ENCODE measurements around the gene VWF. TPM values are rescaled to one million over a fixed set of nuclear protein-coding genes. Genes with fewer than 3 reads are reported as not detected.

Gene VWF
- total RNA-seq, 4 donors from 2014 or later, result 94.3 to 261 (median 162) TPM

- Histone ChIP-seq H3K27me3 (no peaks in the 10 kb centered on the region), H3K27ac (no peak overlapping the region), H3K36me3 (no peaks in the 10 kb centered on the region), H3K9me3 (no peaks in the 10 kb centered on the region), H3K4me1 (peaks cover 0 to 42% (median 10%) of the 10 kb centered on the region in 3 donors), H3K4me3 (no peak overlapping the region)
- no peak for ATAC-seq
- TF ChIP-seq CTCF (IDR thresholded peaks at IDR 0.05), result no peak
- no peak for TF ChIP-seq POLR2AphosphoS5 (IDR thresholded peaks at IDR 0.05)
- no peak for TF ChIP-seq EP300 (IDR thresholded peaks at IDR 0.05)
- no peak for TF ChIP-seq POLR2A (IDR thresholded peaks at IDR 0.05)
- 90 to 98% methylated on average over 2 to 4 of the region's 4 CpGs for WGBS, 2 donors (ENCODE audit: low coverage in 1 of 2)
Measured at GRCh38 chr12:6095269-6095668, 29.2 kb downstream of the VWF start.

GRCh38 chr12:6093764-6094163, 30.7 kb downstream of the VWF start:
- H3K9me3 ChIP-seq, result no peaks in the 10 kb centered on the region
- no peaks in the 10 kb centered on the region for H3K27me3 ChIP-seq
- TF ChIP-seq CTCF (IDR thresholded peaks at IDR 0.05) (no peak), EP300 (IDR thresholded peaks at IDR 0.05) (no peak), POLR2AphosphoS5 (IDR thresholded peaks at IDR 0.05) (no peak), POLR2A (IDR thresholded peaks at IDR 0.05) (no peak)
- peaks cover 0 to 56% (median 15%) of the 10 kb centered on the region in 3 donors for H3K4me1 ChIP-seq
- H3K4me3 ChIP-seq, result no peak overlapping the region
- H3K27ac ChIP-seq, result peak overlapping the region; percentile 15 to 73 (median 48)
- WGBS, 2 donors (ENCODE audit: low coverage in 1 of 2), result 65 to 75% methylated on average over 2 of the region's 2 CpGs
- H3K36me3 ChIP-seq, result no peaks in the 10 kb centered on the region
- ATAC-seq, result no peak

- H3K9me3 ChIP-seq, result no peaks in the 10 kb centered on the region
- peak in 1 of 4 experiments; percentile 3 for TF ChIP-seq CTCF (IDR thresholded peaks at IDR 0.05)
- TF ChIP-seq POLR2AphosphoS5 (IDR thresholded peaks at IDR 0.05), result peak; percentile 48
- TF ChIP-seq POLR2A (IDR thresholded peaks at IDR 0.05), result no peak
- TF ChIP-seq EP300 (IDR thresholded peaks at IDR 0.05), result no peak
- H3K27ac ChIP-seq, result peak overlapping the region; percentile 15 to 73 (median 48)
- H3K4me1 ChIP-seq, result peaks cover 0 to 62% (median 15%) of the 10 kb centered on the region in 3 donors
- H3K27me3 ChIP-seq, result no peaks in the 10 kb centered on the region
- peak; percentile 84 for ATAC-seq
- H3K36me3 ChIP-seq, result no peaks in the 10 kb centered on the region
- no peak overlapping the region for H3K4me3 ChIP-seq
- WGBS, 2 donors (ENCODE audit: low coverage in 1 of 2), result 61% methylated on average over 3 of the region's 9 CpGs; no CpG with 5 or more reads in 1 of the 2 donors
Measured at GRCh38 chr12:6092784-6093722, 31.4 kb downstream of the VWF start.

- H3K36me3 ChIP-seq, result no peaks in the 10 kb centered on the region
- no peak for ATAC-seq
- peaks cover 0 to 54% (median 15%) of the 10 kb centered on the region in 3 donors for H3K4me1 ChIP-seq
- H3K4me3 ChIP-seq, result no peak overlapping the region
- H3K27me3 ChIP-seq, result no peaks in the 10 kb centered on the region
- TF ChIP-seq POLR2AphosphoS5 (IDR thresholded peaks at IDR 0.05) (no peak), POLR2A (IDR thresholded peaks at IDR 0.05) (no peak), EP300 (IDR thresholded peaks at IDR 0.05) (no peak), CTCF (IDR thresholded peaks at IDR 0.05) (no peak)
- no peaks in the 10 kb centered on the region for H3K9me3 ChIP-seq
- peak overlapping the region in 2 of 4 donors; percentile 62 to 68 for H3K27ac ChIP-seq
- WGBS, 2 donors (ENCODE audit: low coverage in 1 of 2), result 83 to 94% methylated on average over 2 to 4 of the region's 14 CpGs
Measured at GRCh38 chr12:6091786-6092566, 32.5 kb downstream of the VWF start.

Data from gastroesophageal sphincter (tissue), 4 donors.